ENCODE measurements around the gene TTC23. TPM values are rescaled to one million over a fixed set of nuclear protein-coding genes. Genes with fewer than 3 reads are reported as not detected.

The TTC23 gene, protein sequence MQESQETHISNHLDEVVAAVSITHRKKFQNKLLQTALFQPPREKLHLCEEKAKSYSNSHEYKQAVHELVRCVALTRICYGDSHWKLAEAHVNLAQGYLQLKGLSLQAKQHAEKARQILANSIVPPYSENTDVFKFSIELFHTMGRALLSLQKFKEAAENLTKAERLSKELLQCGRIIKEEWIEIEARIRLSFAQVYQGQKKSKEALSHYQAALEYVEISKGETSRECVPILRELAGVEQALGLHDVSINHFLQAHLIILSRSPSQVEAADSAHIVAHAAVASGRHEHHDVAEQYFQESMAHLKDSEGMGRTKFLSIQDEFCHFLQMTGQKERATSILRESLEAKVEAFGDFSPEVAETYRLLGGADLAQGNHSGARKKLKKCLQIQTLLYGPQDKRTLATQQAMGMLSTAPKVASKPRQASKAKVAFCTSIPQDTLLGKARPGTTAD
- total RNA-seq: 15.8 and 21.0 TPM in 2 replicates

GRCh38 chr15:99249270-99249841, at the start of gene TTC23:
Gene TTC23 (minus strand): TSS chr15:99249581. CDS start chr15:99228712, 20,869 bp downstream.

DNA sequence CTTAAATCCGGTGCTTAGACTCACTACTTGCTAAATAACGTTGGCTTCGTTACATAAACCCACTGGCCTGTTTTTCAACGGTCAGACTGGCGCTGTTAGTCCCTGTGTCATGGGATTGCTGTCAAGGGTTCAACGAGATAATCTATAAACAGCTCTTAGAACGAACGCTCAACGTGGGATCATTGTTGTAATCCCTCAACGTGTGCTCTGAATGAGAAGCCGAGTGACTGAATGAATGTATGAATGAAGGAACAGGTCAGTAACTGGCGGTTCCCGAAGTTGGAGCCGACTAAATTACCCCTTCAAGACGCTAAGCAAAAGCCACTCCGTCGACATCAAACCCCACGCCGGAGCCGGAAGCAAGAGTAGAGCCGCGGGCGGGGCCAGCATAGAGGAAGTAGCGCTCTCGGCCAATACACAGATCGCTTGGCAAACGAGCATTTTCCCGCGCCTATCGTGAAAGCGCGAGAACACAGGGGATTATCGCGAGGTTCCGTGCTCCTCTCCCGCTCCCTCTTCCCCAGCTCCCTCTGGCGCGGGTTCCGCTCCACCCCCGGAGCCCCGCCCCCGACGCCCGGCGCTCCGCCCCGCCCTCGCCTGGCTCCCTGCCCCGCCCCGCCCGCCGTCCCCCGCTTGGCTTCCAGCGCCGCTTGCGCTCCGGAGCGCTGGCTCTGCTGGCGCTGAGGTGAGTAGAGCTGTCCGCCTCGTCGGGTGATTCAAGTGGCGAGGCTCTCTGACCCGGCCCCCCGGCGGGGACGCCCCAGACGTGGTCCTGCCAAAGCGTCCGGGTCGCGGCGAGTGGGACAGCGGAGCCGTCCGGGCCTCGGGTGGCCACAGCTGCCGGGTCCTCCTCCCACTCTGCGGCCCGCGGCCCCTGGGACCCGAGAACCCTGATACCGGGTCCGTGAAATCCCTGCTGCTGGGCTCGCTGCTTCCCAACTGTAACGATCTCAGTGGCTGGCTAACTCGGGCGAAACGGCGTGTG, 1.8 kb upstream of the TTC23 start, which contains the start of gene LRRC28:
Gene LRRC28 (plus strand): TSS at position 625 of the 985 bp plus-strand sequence. CDS start 4,477 bp downstream, outside the sequence.

DNA sequence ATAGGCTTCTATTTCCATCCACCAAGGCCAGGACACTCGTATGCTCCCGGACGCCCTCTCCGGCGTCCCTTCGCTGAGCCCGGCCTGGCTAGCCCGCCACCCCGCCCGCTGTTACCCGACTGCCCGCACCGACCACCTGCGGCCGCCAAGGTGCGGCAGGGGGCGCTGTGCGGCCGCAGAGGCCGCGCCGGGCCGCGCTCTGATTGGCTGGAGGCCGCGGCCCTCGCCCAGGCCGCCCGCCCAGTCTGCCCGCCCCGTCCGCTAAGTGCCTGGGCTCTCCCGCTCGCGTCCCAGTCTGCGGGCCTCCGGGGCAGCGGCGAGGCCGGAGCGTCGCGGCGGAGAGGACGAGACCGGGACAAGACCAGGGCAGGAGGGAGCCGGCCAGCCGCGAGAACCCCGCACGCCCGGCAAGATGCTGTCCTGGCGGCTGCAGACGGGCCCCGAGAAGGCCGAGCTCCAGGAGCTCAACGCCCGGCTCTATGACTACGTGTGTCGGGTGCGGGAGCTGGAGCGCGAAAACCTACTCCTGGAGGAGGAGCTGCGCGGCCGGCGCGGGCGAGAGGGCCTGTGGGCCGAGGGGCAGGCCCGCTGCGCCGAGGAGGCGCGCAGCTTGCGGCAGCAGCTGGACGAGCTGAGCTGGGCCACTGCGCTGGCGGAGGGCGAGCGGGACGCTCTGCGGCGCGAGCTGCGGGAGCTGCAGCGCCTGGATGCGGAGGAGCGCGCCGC, 144.4 kb downstream of the TTC23 start, which contains the start of gene SYNM:
Gene SYNM (plus strand): TSS at position 293 of the 726 bp plus-strand sequence. CDS start 120 bp downstream, at position 413.

Other genes with a start within 250 kb of the TTC23 start
- not detected in 2 replicates for gene PGPEP1L, start 241.8 kb downstream of the TTC23 start, total RNA-seq
- gene SYNM, start 144.5 kb downstream of the TTC23 start, total RNA-seq: 4.1 and 4.2 TPM in 2 replicates
- gene LRRC28, start 1.9 kb upstream of the TTC23 start, total RNA-seq: 24.6 and 29.7 TPM in 2 replicates